ENCODE measurements around the gene SLC35B1.

SLC35B1 gene

GRCh38 chr17:49656247-49656646 lies 51.5 kb downstream of the SLC35B1 start:
- Histone ChIP-seq H3K4me1 (ENCODE audit: insufficient read depth, insufficient read length) (no peaks in the 10 kb centered on the region), H3K9ac (ENCODE audit: insufficient read length, low read depth) (no peak overlapping the region), H3K36me3 (ENCODE audit: insufficient read depth, insufficient read length, low read length) (no peaks in the 10 kb centered on the region), H3K4me3 (ENCODE audit: insufficient read length, low read depth) (no peak overlapping the region), H3K9me3 (ENCODE audit: insufficient read depth, low read length) (no peaks in the 10 kb centered on the region), H3K27me3 (ENCODE audit: insufficient read depth, insufficient read length) (no peaks in the 10 kb centered on the region)
- DNase-seq (ENCODE audit: low read depth, low spot score) = no peak
- TF ChIP-seq ZNF274 (IDR thresholded peaks at IDR 0.05; ENCODE audit: low read depth, low read length) = no peak
- TF ChIP-seq SUZ12 (IDR thresholded peaks at IDR 0.05; ENCODE audit: extremely low read depth, insufficient read depth, insufficient read length) = no peak
- no peak for TF ChIP-seq YY1 (IDR thresholded peaks at IDR 0.05; ENCODE audit: insufficient read depth, insufficient read length)

Data from NT2/D1 (cell line).